ENCODE data around the gene KIF4A.

- TF ChIP-seq CTCF (IDR thresholded peaks at IDR 0.05; ENCODE audit: insufficient read depth, low read length) (no peak), POLR2AphosphoS5 (IDR thresholded peaks at IDR 0.05; ENCODE audit: low read depth) (no peak), GABPA (IDR thresholded peaks at IDR 0.05; ENCODE audit: low read depth) (no peak), REST (IDR thresholded peaks at IDR 0.05; ENCODE audit: insufficient replicate concordance, low read depth) (no peak)
Measured at GRCh38 chrX:70427365-70427764, 137.5 kb downstream of the KIF4A start.
